GM12878 (cell line): ENCODE data around the gene UBE2O. TPM values are rescaled to one million over a fixed set of nuclear protein-coding genes. Genes with fewer than 3 reads are reported as not detected.

Experiments used
- ATF7 ChIP-seq: fragments of 450-650 bp; IDR thresholded peaks from 2 replicates; pipeline ENCODE4 v1.6.1; 2016; ENCODE audit warnings: low read depth, mild to moderate bottlenecking
- CBX5 ChIP-seq: sonication (generic); IDR thresholded peaks from 2 replicates; pipeline ENCODE4 v1.6.1; 2016; ENCODE audit warnings: low read depth, moderate library complexity, mild to moderate bottlenecking, inconsistent platforms
- CHD2 ChIP-seq: IDR thresholded peaks from 2 replicates; pipeline ENCODE4 v1.6.1; 2011; ENCODE audit warnings: low read depth, low read length, improper control_type of control experiment, borderline replicate concordance
- CREB1 ChIP-seq: IDR thresholded peaks from 2 replicates; pipeline ENCODE4 v1.6.1; 2012; ENCODE audit warnings: low read depth, mild to moderate bottlenecking, inconsistent platforms
- CTCF ChIP-seq, 3 experiments: IDR thresholded peaks in 2 of 3; conservative IDR thresholded peaks in 1 of 3; 2 replicates each; pipeline ENCODE4 v1.5.1; 2011; ENCODE audit warnings: low read depth in 3 of 3, low read length in 3 of 3, mild to moderate bottlenecking in 3 of 3, control low read depth in 2 of 3, moderate library complexity in 2 of 3, inconsistent platforms in 1 of 3, mixed read lengths in 1 of 3; ENCODE audit not compliant: control insufficient read depth in 2 of 3, insufficient read depth in 1 of 3; ENCODE audit errors: extremely low read depth in 1 of 3
- EED ChIP-seq: sonication (generic); IDR thresholded peaks from 2 replicates; pipeline ENCODE4 v1.6.1; 2016; ENCODE audit warnings: antibody characterized with exemption, low read depth
- IKZF1 ChIP-seq: fragments of 450-650 bp; conservative IDR thresholded peaks from 2 replicates; pipeline ENCODE4 v1.6.1; 2017; ENCODE audit warnings: antibody characterized with exemption, mild to moderate bottlenecking
- KDM1A ChIP-seq: fragments of 200-600 bp; sonication (generic); IDR thresholded peaks from 2 replicates; pipeline ENCODE4 v1.6.1; 2016; ENCODE audit warnings: borderline replicate concordance
- KLF5 ChIP-seq: fragments of 450-650 bp; IDR thresholded peaks from 2 replicates; pipeline ENCODE4 v1.6.1; 2014; ENCODE audit warnings: mild to moderate bottlenecking; ENCODE audit not compliant: partially characterized antibody
- MXI1 ChIP-seq: fragments of 150-350 bp; IDR thresholded peaks from 2 replicates; pipeline ENCODE4 v1.6.1; 2011; ENCODE audit warnings: low read depth, mild to moderate bottlenecking, inconsistent platforms, low read length, improper control_type of control experiment
- PRDM15 ChIP-seq: fragments of 450-650 bp; formaldehyde crosslinking; IDR thresholded peaks from 2 replicates; pipeline ENCODE4 v1.4.0; 2020; ENCODE audit warnings: mild to moderate bottlenecking, moderate library complexity
- RBBP5 ChIP-seq: fragments of 200-600 bp; sonication (generic); conservative IDR thresholded peaks from 2 replicates; pipeline ENCODE4 v1.6.1; 2016
- SIN3A ChIP-seq: IDR thresholded peaks from 2 replicates; pipeline ENCODE4 v1.6.1; 2012; ENCODE audit warnings: low read depth, low read length, improper control_type of control experiment
- SPI1 ChIP-seq: IDR thresholded peaks from 2 replicates; pipeline ENCODE4 v1.6.1; 2011; ENCODE audit warnings: low read depth, mild to moderate bottlenecking, low read length, moderate library complexity, borderline replicate concordance; ENCODE audit not compliant: insufficient read depth
- SREBF2 ChIP-seq: IDR thresholded peaks from 2 replicates; pipeline ENCODE4 v1.6.1; 2012; ENCODE audit warnings: mild to moderate bottlenecking, low read length
- STAT1 ChIP-seq: fragments of 450-650 bp; conservative IDR thresholded peaks from 2 replicates; pipeline ENCODE4 v1.6.1; 2014; ENCODE audit warnings: antibody characterized with exemption, mild to moderate bottlenecking
- SUPT20H ChIP-seq: IDR thresholded peaks from 2 replicates; pipeline ENCODE4 v1.6.1; 2011; ENCODE audit warnings: low read depth, mild to moderate bottlenecking, low read length, moderate library complexity, borderline replicate concordance; ENCODE audit not compliant: control insufficient read depth
- TAF1 ChIP-seq: IDR thresholded peaks from 2 replicates; pipeline ENCODE4 v1.6.1; 2011; ENCODE audit warnings: mild to moderate bottlenecking, low read depth, low read length, borderline replicate concordance
- TCF7 ChIP-seq: IDR thresholded peaks from 2 replicates; pipeline ENCODE4 v1.6.1; 2014; ENCODE audit warnings: antibody characterized with exemption, borderline replicate concordance
- polyA plus RNA-seq, 11 experiments: library from polyadenylated mRNA; depleted of rRNA in 4 of 11; unstranded in 6 of 11; stranded (reverse) in 5 of 11; fragments of >200 nt; fragmentation: Nextera tagmentation in 4 of 11; fragmentation: Illumina TruSeq in 1 of 11; extraction: Ambion mirVana in 4 of 11; extraction: Trizol in 1 of 11; gene quantifications; 1 replicate in 1 of 11; 2 replicates in 10 of 11; pipeline versions ENCODE4 v1.2.1 to v1.2.3, GENCODE V29; 2011 to 2016; ENCODE audit warnings: inconsistent platforms in 2 of 11, missing spikeins in 2 of 11, low read depth in 1 of 11
- total RNA-seq, 4 experiments: library from RNA; depleted of rRNA in 3 of 4; stranded (reverse); fragments of >200 nt in 3 of 4; fragmentation: Illumina TruSeq in 1 of 4; extraction: Trizol in 1 of 4; gene quantifications; 2 replicates each; pipeline versions ENCODE4 v1.2.1 to v1.2.3, GENCODE V29; 2013 to 2021
- TF ChIP-seq, protein P1 (sequence below): fragments of 450-650 bp; IDR thresholded peaks from 2 replicates; pipeline ENCODE4 v1.6.1; 2017; ENCODE audit warnings: borderline replicate concordance

Gene UBE2O
- total and polyA plus RNA-seq, 10 of the 15 experiments (the other 5 are each of a cell fraction or from before 2014, with no cell fraction given), result 2.1 to 39.0 (median 14.1) TPM

- TF ChIP-seq, protein P1, sequence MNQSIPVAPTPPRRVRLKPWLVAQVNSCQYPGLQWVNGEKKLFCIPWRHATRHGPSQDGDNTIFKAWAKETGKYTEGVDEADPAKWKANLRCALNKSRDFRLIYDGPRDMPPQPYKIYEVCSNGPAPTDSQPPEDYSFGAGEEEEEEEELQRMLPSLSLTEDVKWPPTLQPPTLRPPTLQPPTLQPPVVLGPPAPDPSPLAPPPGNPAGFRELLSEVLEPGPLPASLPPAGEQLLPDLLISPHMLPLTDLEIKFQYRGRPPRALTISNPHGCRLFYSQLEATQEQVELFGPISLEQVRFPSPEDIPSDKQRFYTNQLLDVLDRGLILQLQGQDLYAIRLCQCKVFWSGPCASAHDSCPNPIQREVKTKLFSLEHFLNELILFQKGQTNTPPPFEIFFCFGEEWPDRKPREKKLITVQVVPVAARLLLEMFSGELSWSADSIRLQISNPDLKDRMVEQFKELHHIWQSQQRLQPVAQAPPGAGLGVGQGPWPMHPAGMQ, result no peak
- TF ChIP-seq SPI1 (no peak), TCF7 (no peak), CHD2 (peak; percentile 66; the same call in 1 of the 2 replicates), CTCF (IDR thresholded peaks at IDR 0.05 in 2 of 3, conservative IDR thresholded peaks at IDR 0.05 in 1 of 3; ENCODE audit: control insufficient read depth in 2 of 3, extremely low read depth in 1 of 3, insufficient read depth in 1 of 3, low read depth in 3 of 3, low read length in 3 of 3) (peak; percentile 43 to 60 (median 55)), EED (no peak), STAT1 (no peak), TAF1 (peak; percentile 78; the same call in 1 of the 2 replicates), IKZF1 (peak; percentile 70), SREBF2 (no peak), MXI1 (peak; percentile 99), ATF7 (no peak), SUPT20H (no peak), KDM1A (peak; percentile 99; the same call in 1 of the 2 replicates), CBX5 (no peak), KLF5 (peak; percentile 72), SIN3A (no peak), PRDM15 (CRISPR knock-in tag) (no peak), CREB1 (peak; percentile 91), RBBP5 (no peak)
These were observed at the start of gene UBE2O (continued) for GRCh38 chr17:76452660-76453430.
